ENCODE data around the gene MBD5. TPM values are rescaled to one million over a fixed set of nuclear protein-coding genes. Genes with fewer than 3 reads are reported as not detected.

Gene MBD5
- polyA plus RNA-seq, 1 donor, result 21.2 TPM

DNA sequence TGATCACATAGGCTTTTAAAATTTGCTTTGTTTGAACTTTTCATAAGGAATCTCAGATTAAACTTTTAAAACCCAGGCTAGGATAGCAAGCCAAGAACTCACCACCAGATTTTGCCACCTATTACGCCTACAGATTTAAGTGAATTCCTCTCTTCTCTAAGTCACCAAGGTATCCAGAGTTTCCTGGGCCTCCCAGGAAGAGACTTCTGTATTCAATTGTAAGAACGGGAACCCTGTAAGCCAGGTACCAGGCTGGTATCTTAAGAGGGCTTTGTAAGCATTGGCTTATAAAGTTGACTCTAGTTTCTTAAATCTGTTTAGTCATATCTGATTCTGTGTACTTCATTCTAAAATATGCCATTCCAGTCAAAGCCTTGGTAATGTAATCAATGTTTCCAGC is 285.1 kb downstream of the MBD5 start:
- no peak for DNase-seq

DNA sequence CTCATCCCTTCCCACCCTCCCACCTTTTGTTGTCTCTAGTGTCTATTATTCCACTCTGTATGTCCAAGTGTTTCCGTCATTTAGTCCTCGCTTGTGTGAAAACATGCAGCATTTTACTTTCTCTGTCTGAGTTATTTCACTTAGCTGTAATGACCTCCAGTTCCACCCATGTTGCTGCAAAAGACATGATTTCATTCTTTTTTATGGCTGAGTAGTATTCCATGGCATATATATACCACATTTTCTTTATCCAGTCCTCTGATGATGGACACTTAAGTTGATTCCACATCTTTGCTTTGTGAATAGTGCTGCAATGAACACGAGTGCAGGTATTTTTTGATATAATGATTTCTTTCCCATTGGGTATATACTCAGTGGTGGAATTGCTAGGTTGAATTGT is 296.7 kb downstream of the MBD5 start:
- DNase-seq, result no peak

DNA sequence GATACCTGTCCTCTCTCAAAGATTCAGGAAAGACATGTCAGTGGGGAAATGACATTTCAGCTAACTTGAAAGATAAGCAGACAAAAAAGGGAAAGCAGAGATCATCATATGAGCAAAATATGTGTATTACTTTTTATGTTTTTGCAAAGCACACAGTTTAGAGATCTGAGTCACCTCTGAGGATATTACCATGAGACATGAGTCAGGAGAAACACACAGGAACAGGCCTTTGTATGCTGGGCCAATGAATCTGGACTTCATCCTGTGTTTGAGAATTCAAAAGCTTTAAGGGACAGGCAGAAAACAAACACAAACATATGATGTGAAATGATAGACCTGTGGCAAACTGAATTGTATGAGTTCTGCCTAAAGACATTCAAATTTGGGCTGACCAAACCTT is 317.6 kb downstream of the MBD5 start:
- DNase-seq, result no peak

GRCh38 chr2:148342086-148342485 is 321.2 kb downstream of the MBD5 start:
- DNase-seq, result no peak

- DNase-seq, result no peak
Observed at GRCh38 chr2:148350199-148350598, 329.3 kb downstream of the MBD5 start.

DNA sequence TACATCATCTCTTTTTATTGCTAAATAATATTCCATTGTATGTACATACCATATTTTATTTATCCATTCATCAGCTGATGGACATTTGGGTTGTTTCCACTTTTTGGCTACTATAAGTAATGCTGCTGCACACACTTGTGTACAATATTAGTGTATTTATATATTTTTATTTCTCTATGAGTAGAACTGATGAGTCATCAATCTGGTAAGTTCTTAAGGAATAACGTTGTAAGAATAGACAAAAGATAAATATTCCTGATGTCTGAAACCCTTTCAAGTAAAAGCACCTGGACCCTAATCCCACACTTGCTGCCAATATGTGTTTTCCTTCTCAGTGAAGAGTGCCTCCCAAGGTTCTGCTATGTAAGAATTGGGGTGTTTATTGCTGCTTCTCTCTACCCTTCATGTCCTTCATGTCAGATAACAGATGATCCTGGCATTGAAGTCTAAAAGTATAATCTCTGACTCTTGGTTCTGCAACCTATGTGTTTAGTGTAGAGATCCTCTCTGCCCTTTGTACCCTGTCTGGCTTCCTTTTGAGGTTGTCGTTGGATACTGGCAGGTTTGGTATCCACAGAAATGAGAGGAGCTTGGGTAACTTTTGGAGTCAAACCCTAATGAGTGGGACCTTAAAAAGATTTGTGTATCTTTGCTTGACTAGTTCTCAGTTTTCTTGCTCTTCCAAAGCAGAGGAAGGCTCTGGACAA is 330.7 kb downstream of the MBD5 start:
- no peak for DNase-seq

- DNase-seq, result no peak
Observed at GRCh38 chr2:148358375-148358774, 337.5 kb downstream of the MBD5 start.

- no peak for DNase-seq
Observed at GRCh38 chr2:148360662-148361061, 339.8 kb downstream of the MBD5 start.

GRCh38 chr2:148362144-148362796 is 341.4 kb downstream of the MBD5 start:
- no peak for DNase-seq

- no peak for DNase-seq
Observed at GRCh38 chr2:148375214-148375613, 354.3 kb downstream of the MBD5 start.

- no peak for DNase-seq
Observed at GRCh38 chr2:148391324-148391723, 370.4 kb downstream of the MBD5 start.

GRCh38 chr2:148402786-148403185 is 381.9 kb downstream of the MBD5 start:
- no peak for DNase-seq

DNA sequence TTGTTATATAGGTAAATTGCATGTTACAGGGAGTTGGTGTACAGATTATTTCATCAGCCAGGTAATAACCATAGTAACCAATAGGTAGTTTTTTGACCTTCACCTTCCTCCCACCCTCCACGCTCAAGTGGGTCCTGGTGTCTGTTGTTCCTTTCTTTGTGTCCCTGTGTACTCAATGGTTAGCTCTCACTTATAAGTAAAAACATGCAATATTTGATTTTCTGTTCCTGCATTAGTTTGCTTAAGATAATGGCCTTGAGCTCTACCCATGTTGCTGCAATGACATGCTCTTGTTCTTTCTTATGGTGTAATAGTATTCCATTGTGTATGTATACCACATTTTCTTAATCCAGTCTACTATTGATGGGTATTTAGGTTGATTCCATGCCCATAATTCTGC is 390.0 kb downstream of the MBD5 start:
- DNase-seq, result no peak

DNA sequence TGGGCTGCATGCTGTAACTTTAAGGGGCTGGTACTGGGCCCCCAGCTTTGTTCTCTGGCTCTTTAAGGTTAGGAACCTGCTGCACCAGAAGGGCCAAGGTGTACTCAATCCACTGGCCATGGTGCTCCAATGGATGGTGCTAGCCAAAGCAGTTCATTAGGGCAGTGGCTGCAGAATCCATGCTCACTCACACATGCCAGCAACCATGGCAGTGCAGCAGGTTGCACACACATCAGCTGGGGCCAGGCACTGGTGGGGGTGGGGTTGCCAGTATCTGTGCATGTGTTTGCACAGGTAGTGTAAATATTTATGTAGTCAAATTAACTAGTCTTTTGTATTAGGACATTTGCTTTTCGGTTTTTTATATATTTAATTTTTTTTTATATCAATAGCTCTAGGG is 395.4 kb downstream of the MBD5 start:
- no peak for DNase-seq

DNA sequence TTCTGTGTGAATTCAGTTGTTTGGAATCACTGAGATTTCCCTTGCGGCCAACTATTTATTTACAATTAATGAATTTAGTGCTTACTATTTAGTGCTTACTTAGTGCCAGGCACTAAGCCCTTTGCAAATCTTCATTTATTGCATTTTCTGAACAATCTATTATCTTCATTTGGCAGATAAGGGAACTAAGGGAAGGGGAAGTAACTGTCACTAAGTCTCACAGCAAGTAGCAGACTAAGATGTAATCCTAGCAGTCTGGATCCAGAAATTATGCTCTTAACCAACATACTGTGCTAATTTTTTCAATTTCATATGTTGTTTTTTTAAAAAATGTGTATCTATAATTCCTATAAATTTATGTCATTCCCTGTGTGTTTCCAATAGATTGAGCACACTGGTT is 409.2 kb downstream of the MBD5 start:
- no peak for DNase-seq

DNA sequence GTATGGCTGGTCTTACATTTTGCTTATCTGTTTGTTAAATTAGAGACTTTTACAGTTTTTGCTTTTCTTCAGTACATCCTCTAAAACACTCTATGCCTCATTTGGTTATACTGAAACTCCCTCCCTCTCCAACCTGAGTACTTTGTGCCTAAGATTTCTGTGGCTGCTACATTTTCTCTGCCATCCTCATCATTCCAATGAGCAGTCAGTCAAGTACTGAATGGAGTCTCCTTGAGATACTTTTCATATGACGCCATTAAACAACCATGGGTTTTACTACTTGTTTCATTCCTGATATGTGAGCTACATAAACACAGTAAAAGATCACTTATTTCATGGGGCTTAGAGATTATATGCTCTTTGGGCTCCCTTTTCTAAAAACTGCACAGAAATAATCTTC is 427.0 kb downstream of the MBD5 start:
- DNase-seq, result no peak

DNA sequence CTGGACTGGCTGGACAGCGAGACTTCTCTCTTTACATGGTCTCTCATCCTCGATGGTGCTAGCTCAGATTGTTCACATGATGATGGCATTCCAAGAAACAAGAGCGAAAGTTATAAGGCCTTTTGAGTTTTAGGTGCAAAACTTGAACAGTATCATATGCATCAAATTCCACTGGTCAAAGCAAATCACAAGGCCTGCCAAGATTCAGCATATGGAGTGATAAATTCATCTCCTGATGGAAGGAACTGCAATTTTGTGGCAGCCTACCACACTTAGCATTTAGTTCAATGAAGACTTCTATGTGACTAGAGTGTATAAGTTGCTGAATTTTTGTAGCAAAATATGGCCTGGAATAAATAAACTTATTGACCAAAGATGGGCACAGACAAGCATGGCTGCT is 429.6 kb downstream of the MBD5 start:
- no peak for DNase-seq

GRCh38 chr2:148451046-148451445 is 430.2 kb downstream of the MBD5 start:
- no peak for DNase-seq

DNA sequence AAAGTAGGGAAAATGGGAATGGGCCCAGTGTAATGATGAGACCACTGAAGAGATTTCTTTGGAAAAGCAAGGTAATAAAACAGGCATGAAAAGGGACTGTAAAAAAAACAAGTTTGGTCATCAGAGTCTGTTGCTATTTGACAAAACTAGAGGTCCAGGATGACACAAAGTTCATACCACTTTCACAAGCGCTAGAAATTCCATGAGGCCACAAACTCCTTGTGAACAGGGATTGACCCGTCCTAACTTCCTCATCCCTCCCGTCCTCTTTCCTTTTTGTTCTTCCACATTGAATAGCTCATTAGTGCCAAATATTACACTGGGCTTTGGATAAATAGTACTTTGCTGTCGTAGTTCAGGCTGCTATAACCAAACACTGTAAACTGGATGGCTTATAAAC is 434.9 kb downstream of the MBD5 start:
- no peak for DNase-seq

- no peak for DNase-seq
Observed at GRCh38 chr2:148458171-148458570, 437.3 kb downstream of the MBD5 start.

DNA sequence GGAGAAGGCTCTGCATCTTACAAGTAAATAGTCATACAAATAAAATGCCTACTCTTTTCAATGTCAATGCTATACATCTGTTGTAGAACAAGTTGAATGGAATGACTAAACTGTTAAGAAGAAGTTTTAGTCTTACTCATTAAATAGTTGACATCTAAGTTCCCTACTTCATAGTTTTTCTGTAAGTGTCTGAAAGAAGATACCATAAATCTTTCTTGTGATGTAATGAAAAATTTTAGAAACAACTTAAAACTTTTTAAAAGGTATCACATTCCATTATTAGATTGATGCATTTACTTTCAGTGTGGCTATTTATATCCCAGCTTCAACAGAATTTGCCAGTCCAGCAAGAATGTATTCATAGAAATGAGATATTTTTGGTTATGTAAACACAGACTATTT is 438.5 kb downstream of the MBD5 start:
- DNase-seq, result no peak

DNA sequence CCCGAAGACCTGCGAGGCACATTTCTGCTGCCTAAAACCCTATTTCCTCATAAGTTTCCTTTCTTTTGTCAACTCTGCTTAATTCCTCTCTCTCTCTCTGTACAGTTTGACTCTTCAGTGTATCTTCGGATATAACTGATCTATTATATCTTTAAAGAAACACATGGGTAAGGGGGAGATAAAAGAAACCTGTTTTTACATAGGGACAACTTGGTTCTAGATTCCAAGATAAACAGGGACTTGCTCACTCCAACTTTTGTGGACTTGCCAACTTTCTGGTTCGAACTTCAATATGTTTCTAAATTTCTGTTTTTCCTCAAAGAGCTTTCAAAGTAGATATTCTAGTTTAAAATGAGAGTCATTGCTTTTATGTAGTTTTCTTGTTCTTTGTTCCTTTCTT is 441.0 kb downstream of the MBD5 start:
- DNase-seq, result no peak

DNA sequence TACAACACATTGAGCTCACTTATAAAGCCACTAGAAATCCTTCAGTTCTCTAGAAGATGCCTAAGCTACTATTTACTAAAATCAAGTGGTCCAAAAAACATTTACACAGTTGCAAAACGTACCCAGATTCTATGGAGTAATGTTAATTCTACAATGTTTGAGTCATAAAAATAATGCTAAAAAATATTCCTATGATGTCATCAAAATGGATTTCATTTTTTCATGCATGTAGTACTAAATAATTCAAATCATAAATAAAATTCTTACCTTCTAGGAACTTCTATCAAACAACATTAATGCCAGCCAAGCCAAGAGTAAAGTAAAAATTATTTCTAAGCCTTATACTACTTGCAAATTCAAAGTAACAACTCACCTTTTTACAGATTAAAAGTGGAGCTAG is 454.7 kb downstream of the MBD5 start:
- no peak for DNase-seq

DNA sequence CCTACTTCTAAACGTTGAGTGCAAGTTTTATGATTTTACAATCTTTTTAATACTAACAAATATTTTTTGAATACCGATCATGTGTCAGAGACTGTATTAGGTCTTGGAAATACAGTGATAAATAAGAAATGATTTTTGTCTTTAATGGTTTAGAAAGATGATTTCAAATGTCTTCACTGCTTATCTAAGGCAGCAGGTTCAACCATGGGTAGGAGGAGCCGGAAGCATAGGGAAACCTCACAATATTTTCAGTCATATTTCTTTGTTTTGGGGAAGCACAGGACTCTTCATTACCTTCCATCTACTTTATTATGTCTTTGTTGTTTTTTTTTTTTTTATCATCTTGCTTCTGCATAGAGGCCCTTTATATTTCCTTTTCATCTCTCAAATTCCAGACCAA is 458.5 kb downstream of the MBD5 start:
- no peak for DNase-seq

- DNase-seq, result no peak
Observed at GRCh38 chr2:148483665-148484064, 462.8 kb downstream of the MBD5 start.

Measured in hindlimb muscle (tissue), 1 donor.